Eye (tissue), 1 donor: ENCODE results near the gene ECSCR.
A peak's percentile ranks its signal among the peaks of the same experiment; 100 is the strongest.
"Not testable (repeated sequence)": the region's sequence is repeated elsewhere in the genome, so short reads cannot be mapped to it uniquely, and the experiment has no call there.

ENCODE experiments used
- DNase-seq: peaks from one replicate; pipeline ENCODE4 v3.0.0-alpha.2; 2015

Gene ECSCR

GRCh38 chr5:139443831-139444453 is 18.6 kb downstream of the ECSCR start:
- DNase-seq: peak; percentile 55

GRCh38 chr5:139440416-139440815 is 22.1 kb downstream of the ECSCR start:
- DNase-seq: not testable (repeated sequence)

GRCh38 chr5:139439013-139439903 is 23.3 kb downstream of the ECSCR start, which contains the start of gene DNAJC18:
DNAJC18 (minus strand) TSS chr5:139439525; CDS start chr5:139439445, 80 bp downstream.
- peak; percentile 98 for DNase-seq

- DNase-seq: no peak
These were observed 23.9 kb downstream of the ECSCR start for GRCh38 chr5:139438707-139439012.

GRCh38 chr5:139435676-139436075 is 26.9 kb downstream of the ECSCR start:
- DNase-seq: no peak

GRCh38 chr5:139431706-139432105 is 30.8 kb downstream of the ECSCR start:
- no peak for DNase-seq

GRCh38 chr5:139430015-139430414 is 32.5 kb downstream of the ECSCR start:
- no peak for DNase-seq

GRCh38 chr5:139426203-139426885 is 36.2 kb downstream of the ECSCR start:
- no peak for DNase-seq

GRCh38 chr5:139425497-139425896 is 37.0 kb downstream of the ECSCR start:
- no peak for DNase-seq

GRCh38 chr5:139422307-139422893 is 40.1 kb downstream of the ECSCR start:
- peak; percentile 91 for DNase-seq

GRCh38 chr5:139419226-139420192 is 43.0 kb downstream of the ECSCR start:
- DNase-seq: no peak

GRCh38 chr5:139418793-139419192 is 43.8 kb downstream of the ECSCR start:
- DNase-seq: no peak

- no peak for DNase-seq
These were observed 45.3 kb downstream of the ECSCR start for GRCh38 chr5:139417214-139417613.

- DNase-seq: no peak
These were observed 45.9 kb downstream of the ECSCR start for GRCh38 chr5:139416651-139417050.

GRCh38 chr5:139415869-139416268 is 46.7 kb downstream of the ECSCR start:
- no peak for DNase-seq

- DNase-seq: no peak
These were observed 47.2 kb downstream of the ECSCR start for GRCh38 chr5:139415221-139415861.

- peak; percentile 41 for DNase-seq
These were observed 47.9 kb downstream of the ECSCR start for GRCh38 chr5:139414581-139415130.

GRCh38 chr5:139413963-139414362 is 48.6 kb downstream of the ECSCR start:
- DNase-seq: no peak

- DNase-seq: no peak
These were observed 49.4 kb downstream of the ECSCR start for GRCh38 chr5:139413153-139413552.

- no peak for DNase-seq
These were observed 51.3 kb downstream of the ECSCR start for GRCh38 chr5:139410993-139411828.
